ENCODE data around the gene C11orf16. TPM values are rescaled to one million over a fixed set of nuclear protein-coding genes. Genes with fewer than 3 reads are reported as not detected.

Gene C11orf16
- polyA plus RNA-seq, 4 donors, result 0.04 TPM; not detected in 3

GRCh38 chr11:8930456-8931175 is 2.1 kb downstream of the C11orf16 start:
- H3K27me3 ChIP-seq (ENCODE audit: control insufficient read depth in 3 of 3, insufficient read depth in 3 of 3, low read length in 3 of 3), result no peaks in the 10 kb centered on the region
- H3K4me1 ChIP-seq (ENCODE audit: control insufficient read depth in 3 of 3, insufficient read depth in 2 of 3, low read depth in 1 of 3, low read length in 2 of 3), result no peaks in the 10 kb centered on the region
- no peaks in the 10 kb centered on the region for H3K9me3 ChIP-seq (ENCODE audit: control insufficient read depth in 2 of 2, insufficient read depth in 1 of 2, low read depth in 1 of 2, low read length in 1 of 2)
- WGBS, 3 donors, result 93 to 94% (median 93%) methylated on average over 12 of the region's 12 CpGs
- H3K36me3 ChIP-seq (ENCODE audit: control insufficient read depth in 3 of 3, insufficient read depth in 2 of 3, low read depth in 1 of 3, low read length in 3 of 3), result peaks cover 0 to 2% (median 0%) of the 10 kb centered on the region in 3 donors
- H3K27ac ChIP-seq (ENCODE audit: low read depth in 1 of 3, low read length in 2 of 3), result no peak overlapping the region
- H3K4me3 ChIP-seq (ENCODE audit: low read depth in 1 of 3, low read length in 3 of 3), result no peak overlapping the region
- DNase-seq, result no peak
- FAIRE-seq, result no peak

- DNase-seq (no peak), FAIRE-seq (no peak)
- Histone ChIP-seq H3K9me3 (ENCODE audit: control insufficient read depth in 2 of 2, insufficient read depth in 1 of 2, low read depth in 1 of 2, low read length in 1 of 2) (no peaks in the 10 kb centered on the region), H3K4me1 (ENCODE audit: control insufficient read depth in 3 of 3, insufficient read depth in 2 of 3, low read depth in 1 of 3, low read length in 2 of 3) (no peaks in the 10 kb centered on the region), H3K4me3 (ENCODE audit: low read depth in 1 of 3, low read length in 3 of 3) (no peak overlapping the region), H3K27me3 (ENCODE audit: control insufficient read depth in 3 of 3, insufficient read depth in 3 of 3, low read length in 3 of 3) (no peaks in the 10 kb centered on the region), H3K36me3 (ENCODE audit: control insufficient read depth in 3 of 3, insufficient read depth in 2 of 3, low read depth in 1 of 3, low read length in 3 of 3) (peaks cover 0 to 7% (median 0%) of the 10 kb centered on the region in 3 donors), H3K27ac (ENCODE audit: low read depth in 1 of 3, low read length in 2 of 3) (no peak overlapping the region)
- WGBS, 3 donors, result 79 to 90% (median 84%) methylated on average over 9 of the region's 9 CpGs
Measured at GRCh38 chr11:8928981-8929615, 3.6 kb downstream of the C11orf16 start.

- DNase-seq (no peak), FAIRE-seq (no peak)
- Histone ChIP-seq H3K27ac (ENCODE audit: low read depth in 1 of 3, low read length in 2 of 3) (no peak overlapping the region), H3K27me3 (ENCODE audit: control insufficient read depth in 3 of 3, insufficient read depth in 3 of 3, low read length in 3 of 3) (no peaks in the 10 kb centered on the region), H3K4me1 (ENCODE audit: control insufficient read depth in 3 of 3, insufficient read depth in 2 of 3, low read depth in 1 of 3, low read length in 2 of 3) (no peaks in the 10 kb centered on the region), H3K4me3 (ENCODE audit: low read depth in 1 of 3, low read length in 3 of 3) (no peak overlapping the region), H3K36me3 (ENCODE audit: control insufficient read depth in 3 of 3, insufficient read depth in 2 of 3, low read depth in 1 of 3, low read length in 3 of 3) (peaks cover 0 to 10% (median 0%) of the 10 kb centered on the region in 3 donors), H3K9me3 (ENCODE audit: control insufficient read depth in 2 of 2, insufficient read depth in 1 of 2, low read depth in 1 of 2, low read length in 1 of 2) (no peaks in the 10 kb centered on the region)
- WGBS, 3 donors, result 89 to 93% (median 93%) methylated on average over 4 of the region's 4 CpGs
Measured at GRCh38 chr11:8928205-8928604, 4.5 kb downstream of the C11orf16 start.

GRCh38 chr11:8927233-8927632 is 5.5 kb downstream of the C11orf16 start:
- Histone ChIP-seq H3K9me3 (ENCODE audit: control insufficient read depth in 2 of 2, insufficient read depth in 1 of 2, low read depth in 1 of 2, low read length in 1 of 2) (no peaks in the 10 kb centered on the region), H3K27ac (ENCODE audit: low read depth in 1 of 3, low read length in 2 of 3) (no peak overlapping the region), H3K4me3 (ENCODE audit: low read depth in 1 of 3, low read length in 3 of 3) (no peak overlapping the region), H3K4me1 (ENCODE audit: control insufficient read depth in 3 of 3, insufficient read depth in 2 of 3, low read depth in 1 of 3, low read length in 2 of 3) (no peaks in the 10 kb centered on the region), H3K36me3 (ENCODE audit: control insufficient read depth in 3 of 3, insufficient read depth in 2 of 3, low read depth in 1 of 3, low read length in 3 of 3) (peaks cover 0 to 12% (median 0%) of the 10 kb centered on the region in 3 donors), H3K27me3 (ENCODE audit: control insufficient read depth in 3 of 3, insufficient read depth in 3 of 3, low read length in 3 of 3) (no peaks in the 10 kb centered on the region)
- no peak for FAIRE-seq
- WGBS, 3 donors, result 85 to 91% (median 87%) methylated on average over 5 of the region's 5 CpGs
- DNase-seq, result no peak

- no peaks in the 10 kb centered on the region for H3K27me3 ChIP-seq (ENCODE audit: control insufficient read depth in 3 of 3, insufficient read depth in 3 of 3, low read length in 3 of 3)
- H3K36me3 ChIP-seq (ENCODE audit: control insufficient read depth in 3 of 3, insufficient read depth in 2 of 3, low read depth in 1 of 3, low read length in 3 of 3), result peaks cover 0 to 17% (median 3%) of the 10 kb centered on the region in 3 donors
- H3K4me3 ChIP-seq (ENCODE audit: low read depth in 1 of 3, low read length in 3 of 3), result no peak overlapping the region
- no peaks in the 10 kb centered on the region for H3K9me3 ChIP-seq (ENCODE audit: control insufficient read depth in 2 of 2, insufficient read depth in 1 of 2, low read depth in 1 of 2, low read length in 1 of 2)
- H3K4me1 ChIP-seq (ENCODE audit: control insufficient read depth in 3 of 3, insufficient read depth in 2 of 3, low read depth in 1 of 3, low read length in 2 of 3), result no peaks in the 10 kb centered on the region
- FAIRE-seq (no peak), DNase-seq (no peak)
- H3K27ac ChIP-seq (ENCODE audit: low read depth in 1 of 3, low read length in 2 of 3), result no peak overlapping the region
- whole genome bisulfite sequencing, 3 donors, result 85 to 93% (median 88%) methylated on average over 5 of the region's 5 CpGs
Measured at GRCh38 chr11:8926236-8926635, 6.5 kb downstream of the C11orf16 start.

- WGBS, 3 donors, result 94 to 98% (median 96%) methylated on average over 5 of the region's 5 CpGs
Measured at GRCh38 chr11:8925711-8926110, 7.0 kb downstream of the C11orf16 start.

GRCh38 chr11:8922691-8923090 is 10.1 kb downstream of the C11orf16 start:
- Histone ChIP-seq H3K27ac (ENCODE audit: low read depth in 1 of 3, low read length in 2 of 3) (no peak overlapping the region), H3K27me3 (ENCODE audit: control insufficient read depth in 3 of 3, insufficient read depth in 3 of 3, low read length in 3 of 3) (no peaks in the 10 kb centered on the region)
- 88 to 92% (median 91%) methylated on average over 5 of the region's 5 CpGs for WGBS, 3 donors

More at GRCh38 chr11:8925711-8926110, 7.0 kb downstream of the C11orf16 start:
- DNase-seq (no peak), FAIRE-seq (no peak)
- H3K36me3 ChIP-seq (ENCODE audit: control insufficient read depth in 3 of 3, insufficient read depth in 2 of 3, low read depth in 1 of 3, low read length in 3 of 3), result peaks cover 0 to 18% (median 3%) of the 10 kb centered on the region in 3 donors
- H3K27ac ChIP-seq (ENCODE audit: low read depth in 1 of 3, low read length in 2 of 3), result no peak overlapping the region
- no peaks in the 10 kb centered on the region for H3K27me3 ChIP-seq (ENCODE audit: control insufficient read depth in 3 of 3, insufficient read depth in 3 of 3, low read length in 3 of 3)
- H3K9me3 ChIP-seq (ENCODE audit: control insufficient read depth in 2 of 2, insufficient read depth in 1 of 2, low read depth in 1 of 2, low read length in 1 of 2), result no peaks in the 10 kb centered on the region
- no peaks in the 10 kb centered on the region for H3K4me1 ChIP-seq (ENCODE audit: control insufficient read depth in 3 of 3, insufficient read depth in 2 of 3, low read depth in 1 of 3, low read length in 2 of 3)
- H3K4me3 ChIP-seq (ENCODE audit: low read depth in 1 of 3, low read length in 3 of 3), result no peak overlapping the region

GRCh38 chr11:8917157-8917825 is 15.5 kb downstream of the C11orf16 start:
- FAIRE-seq, result no peak

More at GRCh38 chr11:8922691-8923090, 10.1 kb downstream of the C11orf16 start:
- Histone ChIP-seq H3K9me3 (ENCODE audit: control insufficient read depth in 2 of 2, insufficient read depth in 1 of 2, low read depth in 1 of 2, low read length in 1 of 2) (no peaks in the 10 kb centered on the region), H3K4me3 (ENCODE audit: low read depth in 1 of 3, low read length in 3 of 3) (no peak overlapping the region), H3K4me1 (ENCODE audit: control insufficient read depth in 3 of 3, insufficient read depth in 2 of 3, low read depth in 1 of 3, low read length in 2 of 3) (no peaks in the 10 kb centered on the region), H3K36me3 (ENCODE audit: control insufficient read depth in 3 of 3, insufficient read depth in 2 of 3, low read depth in 1 of 3, low read length in 3 of 3) (peaks cover 0 to 24% (median 4%) of the 10 kb centered on the region in 3 donors)
- DNase-seq (no peak), FAIRE-seq (no peak)

More at GRCh38 chr11:8917157-8917825, 15.5 kb downstream of the C11orf16 start:
- Histone ChIP-seq H3K27ac (ENCODE audit: low read depth in 1 of 3, low read length in 2 of 3) (peak overlapping the region in 1 of 3 donors; percentile 6), H3K4me3 (ENCODE audit: low read depth in 1 of 3, low read length in 3 of 3) (no peak overlapping the region), H3K9me3 (ENCODE audit: control insufficient read depth in 2 of 2, insufficient read depth in 1 of 2, low read depth in 1 of 2, low read length in 1 of 2) (no peaks in the 10 kb centered on the region), H3K4me1 (ENCODE audit: control insufficient read depth in 3 of 3, insufficient read depth in 2 of 3, low read depth in 1 of 3, low read length in 2 of 3) (peaks cover 0 to 2% (median 0%) of the 10 kb centered on the region in 3 donors), H3K36me3 (ENCODE audit: control insufficient read depth in 3 of 3, insufficient read depth in 2 of 3, low read depth in 1 of 3, low read length in 3 of 3) (peaks cover 0 to 22% (median 4%) of the 10 kb centered on the region in 3 donors), H3K27me3 (ENCODE audit: control insufficient read depth in 3 of 3, insufficient read depth in 3 of 3, low read length in 3 of 3) (no peaks in the 10 kb centered on the region)
- DNase-seq, result no peak
- WGBS, 3 donors, result 70 to 89% (median 85%) methylated on average over 5 of the region's 5 CpGs
